Tibial nerve (tissue), 4 donors: Measurements from ENCODE around the gene MLLT6. TPM values are rescaled to one million over a fixed set of nuclear protein-coding genes. Genes with fewer than 3 reads are reported as not detected.

ENCODE experiments used
- DNase-seq, 2 donors: peaks; one replicate each; pipeline ENCODE4 v3.0.0-alpha.2; 2019; ENCODE audit warnings: low spot score in 2 of 2
- H3K27ac ChIP-seq, 4 donors: fragments of 200-600 bp; sonication (generic) in 3 of 4; one replicate each; pipeline ENCODE4 v1.5.1; 2017 to 2019; ENCODE audit warnings: mild to moderate bottlenecking in 1 of 4
- H3K27me3 ChIP-seq, 2 donors: fragments of 200-600 bp; sonication (generic) in 1 of 2; one replicate each; pipeline versions ENCODE4 v1.5.1 to v1.6.0; 2017 to 2019
- H3K36me3 ChIP-seq, 3 donors: fragments of 200-600 bp; sonication (generic); one replicate each; pipeline ENCODE4 v1.5.1; 2018 to 2019
- H3K4me1 ChIP-seq, 4 donors: fragments of 200-600 bp; sonication (generic) in 3 of 4; one replicate each; pipeline ENCODE4 v1.5.1; 2017 to 2019
- H3K4me3 ChIP-seq, 4 donors: fragments of 200-600 bp; sonication (generic) in 3 of 4; one replicate each; pipeline ENCODE4 v1.5.1; 2017 to 2019; ENCODE audit warnings: mild to moderate bottlenecking in 1 of 4, moderate library complexity in 1 of 4
- H3K9me3 ChIP-seq, 4 donors: fragments of 200-600 bp; sonication (generic) in 3 of 4; one replicate each; pipeline ENCODE4 v1.5.1; 2017 to 2019
- EP300 ChIP-seq, 2 donors: sonication (generic); formaldehyde crosslinking; IDR thresholded peaks; one replicate each; pipeline ENCODE4 v1.6.1; 2017; ENCODE audit warnings: antibody characterized with exemption in 2 of 2, mild to moderate bottlenecking in 1 of 2
- POLR2A ChIP-seq, 2 donors: fragments of 450-650 bp; IDR thresholded peaks; one replicate each; pipeline ENCODE4 v1.6.1; 2017; ENCODE audit warnings: antibody characterized with exemption in 2 of 2, mild to moderate bottlenecking in 2 of 2, moderate library complexity in 2 of 2
- WGBS, 2 donors: methylation state at CpG; one replicate each; pipeline ENCODE4 v1.1.5; 2018; 5-methylcytosine and 5-hydroxymethylcytosine counted together
- total RNA-seq, 4 donors: library from RNA; depleted of rRNA; stranded (reverse); fragments of >200 nt; gene quantifications; one replicate each; pipeline ENCODE4 v1.1.0, GENCODE V29; 2016
- TF ChIP-seq, protein P1 (sequence below), 5 experiments: fragments of 200-600 bp in 3 of 5; fragments of 450-650 bp in 2 of 5; sonication (generic) in 3 of 5; IDR thresholded peaks; one replicate each; pipeline ENCODE4 v1.5.1; 2016 to 2019; ENCODE audit warnings: antibody characterized with exemption in 5 of 5, mild to moderate bottlenecking in 3 of 5, moderate library complexity in 2 of 5

MLLT6 gene
- total RNA-seq, 4 donors from 2014 or later = 83.9 to 185 (median 116) TPM

- peaks cover 3 to 100% (median 15%) of the 10 kb centered on the region in 3 donors for H3K36me3 ChIP-seq
- no peak for DNase-seq
- H3K4me1 ChIP-seq = peaks cover 0 to 2% (median 0%) of the 10 kb centered on the region in 4 donors
- WGBS, 2 donors = 80 to 81% methylated on average over 11 of the region's 11 CpGs
- H3K4me3 ChIP-seq = no peak overlapping the region
- no peaks in the 10 kb centered on the region for H3K9me3 ChIP-seq
- H3K27me3 ChIP-seq = no peaks in the 10 kb centered on the region
- TF ChIP-seq, protein P1, sequence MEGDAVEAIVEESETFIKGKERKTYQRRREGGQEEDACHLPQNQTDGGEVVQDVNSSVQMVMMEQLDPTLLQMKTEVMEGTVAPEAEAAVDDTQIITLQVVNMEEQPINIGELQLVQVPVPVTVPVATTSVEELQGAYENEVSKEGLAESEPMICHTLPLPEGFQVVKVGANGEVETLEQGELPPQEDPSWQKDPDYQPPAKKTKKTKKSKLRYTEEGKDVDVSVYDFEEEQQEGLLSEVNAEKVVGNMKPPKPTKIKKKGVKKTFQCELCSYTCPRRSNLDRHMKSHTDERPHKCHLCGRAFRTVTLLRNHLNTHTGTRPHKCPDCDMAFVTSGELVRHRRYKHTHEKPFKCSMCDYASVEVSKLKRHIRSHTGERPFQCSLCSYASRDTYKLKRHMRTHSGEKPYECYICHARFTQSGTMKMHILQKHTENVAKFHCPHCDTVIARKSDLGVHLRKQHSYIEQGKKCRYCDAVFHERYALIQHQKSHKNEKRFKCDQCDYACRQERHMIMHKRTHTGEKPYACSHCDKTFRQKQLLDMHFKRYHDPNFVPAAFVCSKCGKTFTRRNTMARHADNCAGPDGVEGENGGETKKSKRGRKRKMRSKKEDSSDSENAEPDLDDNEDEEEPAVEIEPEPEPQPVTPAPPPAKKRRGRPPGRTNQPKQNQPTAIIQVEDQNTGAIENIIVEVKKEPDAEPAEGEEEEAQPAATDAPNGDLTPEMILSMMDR (IDR thresholded peaks at IDR 0.05) = no peak
- TF ChIP-seq POLR2A (IDR thresholded peaks at IDR 0.05) (no peak), EP300 (IDR thresholded peaks at IDR 0.05) (no peak)
- H3K27ac ChIP-seq = no peak overlapping the region
Observed at GRCh38 chr17:38713456-38714075, 8.5 kb downstream of the MLLT6 start.

DNA sequence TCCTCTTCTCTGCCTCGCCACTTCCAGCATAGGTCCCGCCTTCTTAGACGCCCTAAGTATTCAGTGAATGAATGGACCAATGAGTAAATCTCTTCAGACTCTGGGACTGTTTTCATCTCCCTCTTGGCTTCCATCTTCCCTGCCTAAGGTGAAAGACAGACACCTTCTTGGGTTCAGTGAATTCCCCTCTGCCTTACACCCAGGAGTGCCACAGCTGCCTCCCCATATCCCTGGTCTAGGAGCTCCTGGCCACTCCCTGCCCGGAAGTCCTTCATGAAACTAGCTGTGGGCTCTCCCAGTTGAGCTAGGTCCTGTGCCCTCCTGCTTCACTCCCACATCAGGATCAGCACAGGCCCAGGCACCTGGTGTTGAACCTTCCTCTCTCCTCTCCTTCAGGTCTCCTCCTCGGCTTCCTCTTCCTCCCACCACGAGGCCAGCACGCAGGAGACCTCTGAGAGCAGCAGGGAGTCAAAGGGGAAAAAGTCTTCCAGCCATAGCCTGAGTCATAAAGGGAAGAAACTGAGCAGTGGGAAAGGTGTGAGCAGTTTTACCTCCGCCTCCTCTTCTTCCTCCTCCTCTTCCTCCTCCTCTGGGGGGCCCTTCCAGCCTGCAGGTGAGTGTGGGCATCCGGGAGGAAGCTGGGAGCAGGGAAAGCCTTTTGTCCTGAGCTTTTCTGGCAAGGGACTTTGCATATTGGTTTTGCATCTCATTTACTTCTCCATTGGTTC is 10.3 kb downstream of the MLLT6 start:
- no peak for DNase-seq
- Histone ChIP-seq H3K9me3 (no peaks in the 10 kb centered on the region), H3K4me3 (no peak overlapping the region), H3K27me3 (no peaks in the 10 kb centered on the region), H3K36me3 (peaks cover 3 to 100% (median 15%) of the 10 kb centered on the region in 3 donors), H3K4me1 (peaks cover 0 to 13% (median 10%) of the 10 kb centered on the region in 4 donors), H3K27ac (no peak overlapping the region)
- no peak for TF ChIP-seq POLR2A (IDR thresholded peaks at IDR 0.05)
- WGBS, 2 donors = 81 to 82% methylated on average over 9 of the region's 9 CpGs

DNA sequence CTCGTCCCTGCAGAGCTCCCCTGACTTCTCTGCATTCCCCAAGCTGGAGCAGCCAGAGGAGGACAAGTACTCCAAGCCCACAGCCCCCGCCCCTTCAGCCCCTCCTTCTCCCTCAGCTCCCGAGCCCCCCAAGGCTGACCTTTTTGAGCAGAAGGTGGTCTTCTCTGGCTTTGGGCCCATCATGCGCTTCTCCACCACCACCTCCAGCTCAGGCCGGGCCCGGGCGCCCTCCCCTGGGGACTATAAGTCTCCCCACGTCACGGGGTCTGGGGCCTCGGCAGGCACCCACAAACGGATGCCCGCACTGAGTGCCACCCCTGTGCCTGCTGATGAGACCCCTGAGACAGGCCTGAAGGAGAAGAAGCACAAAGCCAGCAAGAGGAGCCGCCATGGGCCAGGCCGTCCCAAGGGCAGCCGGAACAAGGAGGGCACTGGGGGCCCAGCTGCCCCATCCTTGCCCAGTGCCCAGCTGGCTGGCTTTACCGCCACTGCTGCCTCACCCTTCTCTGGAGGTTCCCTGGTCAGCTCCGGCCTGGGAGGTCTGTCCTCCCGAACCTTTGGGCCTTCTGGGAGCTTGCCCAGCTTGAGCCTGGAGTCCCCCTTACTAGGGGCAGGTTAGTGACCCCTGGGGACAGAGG is 11.4 kb downstream of the MLLT6 start:
- TF ChIP-seq, protein P1 (IDR thresholded peaks at IDR 0.05) = no peak
- no peak for TF ChIP-seq POLR2A (IDR thresholded peaks at IDR 0.05)
- no peak for TF ChIP-seq EP300 (IDR thresholded peaks at IDR 0.05)
- Histone ChIP-seq H3K4me3 (no peak overlapping the region), H3K36me3 (peaks cover 3 to 100% (median 15%) of the 10 kb centered on the region in 3 donors), H3K4me1 (peaks cover 0 to 21% (median 14%) of the 10 kb centered on the region in 4 donors), H3K27ac (no peak overlapping the region), H3K9me3 (no peaks in the 10 kb centered on the region), H3K27me3 (no peaks in the 10 kb centered on the region)
- no peak for DNase-seq
- 81 to 90% methylated on average over 18 of the region's 18 CpGs for WGBS, 2 donors

DNA sequence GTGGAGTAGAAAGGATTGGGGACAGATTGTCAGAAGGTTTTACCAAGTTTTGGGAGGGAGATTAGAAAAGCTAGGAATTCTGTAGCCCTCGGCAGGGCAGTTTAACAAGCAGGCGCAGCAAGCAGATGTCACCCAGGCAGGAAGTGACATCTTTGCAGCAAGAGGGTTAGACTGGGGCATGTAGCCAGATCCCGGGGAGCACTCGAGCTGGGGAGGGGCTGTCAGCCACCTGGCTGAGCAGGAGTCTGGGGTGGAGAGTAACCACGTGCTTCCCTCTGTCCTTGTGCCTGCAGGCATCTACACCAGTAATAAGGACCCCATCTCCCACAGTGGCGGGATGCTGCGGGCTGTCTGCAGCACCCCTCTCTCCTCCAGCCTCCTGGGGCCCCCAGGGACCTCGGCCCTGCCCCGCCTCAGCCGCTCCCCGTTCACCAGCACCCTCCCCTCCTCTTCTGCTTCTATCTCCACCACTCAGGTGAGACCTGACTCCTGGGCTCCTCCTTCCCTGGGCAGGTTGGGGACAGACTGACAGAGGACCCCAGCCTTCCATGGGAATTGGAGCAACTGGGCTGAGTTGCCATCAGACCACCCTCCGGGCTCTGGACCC is 12.2 kb downstream of the MLLT6 start:
- TF ChIP-seq, protein P1 (IDR thresholded peaks at IDR 0.05) = no peak
- TF ChIP-seq POLR2A (IDR thresholded peaks at IDR 0.05) (no peak), EP300 (IDR thresholded peaks at IDR 0.05) (no peak)
- Histone ChIP-seq H3K9me3 (no peaks in the 10 kb centered on the region), H3K4me1 (peaks cover 0 to 29% (median 21%) of the 10 kb centered on the region in 4 donors), H3K27me3 (no peaks in the 10 kb centered on the region), H3K4me3 (no peak overlapping the region), H3K27ac (no peak overlapping the region), H3K36me3 (peaks cover 3 to 100% (median 15%) of the 10 kb centered on the region in 3 donors)
- 82 to 91% methylated on average over 12 of the region's 12 CpGs for WGBS, 2 donors
- DNase-seq = no peak

GRCh38 chr17:38719289-38719942 is 14.3 kb downstream of the MLLT6 start:
- H3K36me3 ChIP-seq = peaks cover 3 to 97% (median 15%) of the 10 kb centered on the region in 3 donors
- TF ChIP-seq, protein P1 (IDR thresholded peaks at IDR 0.05) = no peak
- no peak for TF ChIP-seq POLR2A (IDR thresholded peaks at IDR 0.05)
- no peak for TF ChIP-seq EP300 (IDR thresholded peaks at IDR 0.05)
- 77% methylated on average over 27 to 29 of the region's 29 CpGs for WGBS, 2 donors
- H3K9me3 ChIP-seq = no peaks in the 10 kb centered on the region
- no peak overlapping the region for H3K4me3 ChIP-seq
- no peaks in the 10 kb centered on the region for H3K27me3 ChIP-seq
- H3K4me1 ChIP-seq = peaks cover 0 to 37% (median 28%) of the 10 kb centered on the region in 4 donors
- DNase-seq = no peak
- peak overlapping the region in 3 of 4 donors; percentile 51 to 75 (median 70) for H3K27ac ChIP-seq
